Nephron progenitor cell (in vitro differentiated cells): ENCODE measurements around the gene NKD1.

Experiments used
- DNase-seq: peaks from one replicate; pipeline ENCODE4 v3.0.0; 2021
- H3K27ac Mint-ChIP-seq: 2 replicates; pipeline ENCODE4 v1.8.0; 2021; ENCODE audit warnings: mild to moderate bottlenecking, moderate library complexity, mixed read lengths
- H3K27me3 Mint-ChIP-seq: 2 replicates; pipeline ENCODE4 v1.8.0; 2021; ENCODE audit warnings: mild to moderate bottlenecking, low read depth, mixed read lengths; ENCODE audit not compliant: poor library complexity
- H3K36me3 Mint-ChIP-seq: 2 replicates; pipeline ENCODE4 v1.8.0; 2021; ENCODE audit warnings: low read depth, mixed read lengths
- H3K4me1 Mint-ChIP-seq: 2 replicates; pipeline ENCODE4 v1.8.0; 2021; ENCODE audit warnings: mixed read lengths
- H3K4me3 Mint-ChIP-seq: 2 replicates; pipeline ENCODE4 v1.8.0; 2021; ENCODE audit warnings: mild to moderate bottlenecking, moderate library complexity, mixed read lengths
- H3K9me3 Mint-ChIP-seq: 2 replicates; pipeline ENCODE4 v1.8.0; 2021; ENCODE audit warnings: mild to moderate bottlenecking, moderate library complexity, mixed read lengths
- TF ChIP-seq, protein P1 (sequence below): fragments of 200-600 bp; sonication (generic); IDR thresholded peaks from 2 replicates; pipeline ENCODE4 v1.5.0; 2021; ENCODE audit warnings: antibody characterized with exemption

Gene NKD1

DNA sequence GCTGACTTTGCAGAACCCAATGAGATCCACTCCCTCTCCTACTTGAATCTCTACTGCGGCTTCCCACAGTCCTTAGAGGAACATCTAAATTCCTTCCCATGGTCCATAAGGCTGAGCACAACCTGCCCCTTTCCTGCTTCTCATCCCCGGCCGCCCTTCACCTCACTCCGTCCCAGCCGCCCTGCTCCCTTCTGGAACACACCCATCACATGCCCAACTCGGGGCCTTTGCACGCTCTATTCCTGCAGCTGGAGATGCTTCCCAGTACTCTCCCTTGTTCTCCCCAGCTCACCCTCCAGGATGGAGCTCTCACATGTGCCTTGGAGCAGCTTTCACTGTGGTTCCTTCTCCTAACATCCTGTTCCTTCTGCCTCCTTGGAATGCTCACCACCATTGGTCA is 23.6 kb downstream of the NKD1 start:
- H3K27me3 Mint-ChIP-seq, result no peaks in the 10 kb centered on the region
- H3K4me3 Mint-ChIP-seq, result no peak overlapping the region
- no peak for DNase-seq
- peak overlapping the region; percentile 52 for H3K27ac Mint-ChIP-seq
- H3K36me3 Mint-ChIP-seq, result peaks cover 26% of the 10 kb centered on the region
- H3K9me3 Mint-ChIP-seq, result no peaks in the 10 kb centered on the region
- TF ChIP-seq, protein P1, sequence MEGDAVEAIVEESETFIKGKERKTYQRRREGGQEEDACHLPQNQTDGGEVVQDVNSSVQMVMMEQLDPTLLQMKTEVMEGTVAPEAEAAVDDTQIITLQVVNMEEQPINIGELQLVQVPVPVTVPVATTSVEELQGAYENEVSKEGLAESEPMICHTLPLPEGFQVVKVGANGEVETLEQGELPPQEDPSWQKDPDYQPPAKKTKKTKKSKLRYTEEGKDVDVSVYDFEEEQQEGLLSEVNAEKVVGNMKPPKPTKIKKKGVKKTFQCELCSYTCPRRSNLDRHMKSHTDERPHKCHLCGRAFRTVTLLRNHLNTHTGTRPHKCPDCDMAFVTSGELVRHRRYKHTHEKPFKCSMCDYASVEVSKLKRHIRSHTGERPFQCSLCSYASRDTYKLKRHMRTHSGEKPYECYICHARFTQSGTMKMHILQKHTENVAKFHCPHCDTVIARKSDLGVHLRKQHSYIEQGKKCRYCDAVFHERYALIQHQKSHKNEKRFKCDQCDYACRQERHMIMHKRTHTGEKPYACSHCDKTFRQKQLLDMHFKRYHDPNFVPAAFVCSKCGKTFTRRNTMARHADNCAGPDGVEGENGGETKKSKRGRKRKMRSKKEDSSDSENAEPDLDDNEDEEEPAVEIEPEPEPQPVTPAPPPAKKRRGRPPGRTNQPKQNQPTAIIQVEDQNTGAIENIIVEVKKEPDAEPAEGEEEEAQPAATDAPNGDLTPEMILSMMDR, result no peak
- H3K4me1 Mint-ChIP-seq, result peaks cover 82% of the 10 kb centered on the region

GRCh38 chr16:50572700-50573099 is 24.5 kb downstream of the NKD1 start:
- H3K4me1 Mint-ChIP-seq, result peaks cover 73% of the 10 kb centered on the region
- DNase-seq, result no peak
- no peak overlapping the region for H3K4me3 Mint-ChIP-seq
- H3K27ac Mint-ChIP-seq, result peak overlapping the region; percentile 76
- peaks cover 30% of the 10 kb centered on the region for H3K36me3 Mint-ChIP-seq
- TF ChIP-seq, protein P1, result no peak
- H3K9me3 Mint-ChIP-seq, result no peaks in the 10 kb centered on the region
- H3K27me3 Mint-ChIP-seq, result no peaks in the 10 kb centered on the region

GRCh38 chr16:50573279-50573678 is 25.1 kb downstream of the NKD1 start:
- Mint-ChIP-seq H3K27ac (peak overlapping the region; percentile 45), H3K4me1 (peaks cover 67% of the 10 kb centered on the region), H3K9me3 (no peaks in the 10 kb centered on the region), H3K36me3 (peaks cover 31% of the 10 kb centered on the region), H3K27me3 (no peaks in the 10 kb centered on the region), H3K4me3 (no peak overlapping the region)
- no peak for DNase-seq
- TF ChIP-seq, protein P1, result no peak

DNA sequence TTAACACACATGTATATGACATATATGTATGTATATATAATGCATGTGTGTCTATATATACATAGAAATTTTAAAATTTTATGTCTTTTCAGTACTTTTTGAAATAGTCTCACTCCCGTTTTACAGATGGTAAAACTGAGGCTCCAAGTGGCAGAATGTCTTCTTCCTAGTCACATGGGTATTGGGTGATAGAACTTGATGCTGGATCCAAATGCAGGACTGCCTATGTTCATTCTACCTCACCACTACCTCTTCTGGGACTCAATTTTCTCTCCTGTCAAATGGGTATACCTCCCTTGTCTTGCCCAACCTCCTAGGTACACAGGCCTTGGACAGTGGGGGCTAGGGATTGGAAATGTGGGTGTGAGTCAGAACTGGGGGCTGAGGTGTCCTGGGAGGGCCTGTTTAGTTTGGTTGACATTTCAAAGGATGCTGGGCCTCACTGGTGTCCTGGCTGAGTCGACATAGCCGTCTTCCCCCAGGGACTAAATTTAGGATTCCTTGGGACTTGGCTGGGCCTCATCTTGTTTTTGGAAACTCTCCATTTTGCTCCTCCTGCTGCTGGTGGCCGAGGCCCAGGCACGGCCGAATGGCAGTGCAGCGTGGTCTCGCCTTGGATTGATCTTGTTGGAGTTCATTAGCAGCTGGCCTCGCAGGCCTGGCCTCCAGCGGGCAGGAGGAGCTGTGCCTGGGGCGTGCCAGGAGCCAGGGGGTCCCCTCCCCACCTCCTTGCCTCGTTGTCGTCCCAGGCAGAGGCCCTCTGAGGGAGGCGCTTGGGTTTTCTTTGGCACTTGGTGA is 25.9 kb downstream of the NKD1 start:
- TF ChIP-seq, protein P1, result no peak
- peaks cover 38% of the 10 kb centered on the region for H3K36me3 Mint-ChIP-seq
- H3K4me3 Mint-ChIP-seq, result no peak overlapping the region
- no peaks in the 10 kb centered on the region for H3K27me3 Mint-ChIP-seq
- no peaks in the 10 kb centered on the region for H3K9me3 Mint-ChIP-seq
- no peak for DNase-seq
- peak overlapping the region; percentile 95 for H3K27ac Mint-ChIP-seq
- H3K4me1 Mint-ChIP-seq, result peaks cover 58% of the 10 kb centered on the region

DNA sequence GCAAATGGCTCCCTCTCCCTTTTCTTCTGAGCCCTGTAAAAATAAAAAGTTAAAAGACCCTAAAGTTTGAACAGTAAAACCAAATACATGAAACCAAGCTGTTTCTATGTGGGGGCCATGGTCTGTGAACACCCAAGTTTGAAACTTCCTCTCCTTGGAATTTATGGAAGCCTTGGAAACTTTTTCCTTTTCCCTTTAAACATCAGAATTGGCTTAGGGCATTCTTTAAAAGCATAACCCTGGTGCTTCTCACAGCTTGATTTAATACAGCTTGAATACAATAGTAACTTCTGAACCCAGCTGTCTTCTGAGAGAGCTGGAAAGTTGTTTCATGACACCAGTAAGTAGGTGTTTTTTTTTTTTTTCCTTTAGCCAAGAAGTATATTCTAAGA is 26.5 kb downstream of the NKD1 start:
- Mint-ChIP-seq H3K36me3 (peaks cover 40% of the 10 kb centered on the region), H3K4me1 (peaks cover 54% of the 10 kb centered on the region), H3K9me3 (no peaks in the 10 kb centered on the region), H3K27ac (peak overlapping the region; percentile 95), H3K27me3 (no peaks in the 10 kb centered on the region), H3K4me3 (no peak overlapping the region)
- no peak for DNase-seq
- TF ChIP-seq, protein P1, result no peak

GRCh38 chr16:50575743-50576142 is 27.5 kb downstream of the NKD1 start:
- H3K27me3 Mint-ChIP-seq, result no peaks in the 10 kb centered on the region
- peaks cover 60% of the 10 kb centered on the region for H3K4me1 Mint-ChIP-seq
- H3K27ac Mint-ChIP-seq, result no peak overlapping the region
- DNase-seq, result no peak
- H3K9me3 Mint-ChIP-seq, result no peaks in the 10 kb centered on the region
- peaks cover 42% of the 10 kb centered on the region for H3K36me3 Mint-ChIP-seq
- TF ChIP-seq, protein P1, result no peak
- H3K4me3 Mint-ChIP-seq, result no peak overlapping the region
